ENCODE measurements around the gene CALML4.
A peak's percentile ranks its signal among the peaks of the same experiment; 100 is the strongest.
"Not testable (repeated sequence)": the region's sequence is repeated elsewhere in the genome, so short reads cannot be mapped to it uniquely, and the experiment has no call there.

Gene CALML4

GRCh38 chr15:68190048-68190447 lies 15.1 kb downstream of the CALML4 start:
- DNase-seq, result no peak

DNA sequence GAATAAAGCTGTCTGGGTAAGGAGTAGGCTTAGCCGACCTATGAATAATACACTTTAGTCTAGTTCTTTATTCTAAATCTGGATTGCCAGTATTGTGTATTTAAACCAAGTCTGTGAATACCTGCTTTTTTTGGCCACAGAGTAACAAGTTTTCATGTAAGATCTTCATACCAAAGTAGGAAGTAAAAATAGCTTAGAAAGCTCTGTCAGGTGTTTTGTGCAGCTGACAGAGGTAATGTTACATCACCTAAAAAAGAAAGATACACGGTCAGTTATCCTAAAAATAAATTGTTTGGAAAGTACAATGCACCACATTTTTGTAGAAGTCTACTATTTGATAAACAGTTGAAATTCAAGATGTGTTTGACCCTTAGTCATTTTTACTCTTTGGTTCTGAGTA lies 16.5 kb downstream of the CALML4 start:
- DNase-seq, result no peak

DNA sequence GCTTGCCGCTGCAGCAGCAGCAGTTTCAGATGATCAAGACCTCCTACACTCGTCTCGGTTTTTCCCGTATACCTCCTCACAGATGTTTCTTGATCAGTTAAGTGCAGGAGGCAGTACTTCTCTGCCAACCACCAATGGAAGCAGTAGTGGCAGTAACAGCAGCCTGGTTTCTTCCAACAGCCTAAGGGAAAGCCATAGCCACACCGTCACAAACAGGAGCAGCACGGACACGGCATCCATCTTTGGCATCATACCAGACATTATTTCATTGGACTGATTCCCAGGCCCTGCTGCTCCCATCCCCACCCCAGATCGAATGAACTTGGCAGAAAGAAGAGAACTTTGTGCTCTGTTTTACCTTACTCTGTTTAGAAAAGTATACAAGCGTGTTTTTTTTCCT lies 17.6 kb downstream of the CALML4 start:
- peak; percentile 73 for DNase-seq

GRCh38 chr15:68186671-68187397 lies 18.3 kb downstream of the CALML4 start:
- peak; percentile 59 for DNase-seq

GRCh38 chr15:68184616-68185480 lies 20.3 kb downstream of the CALML4 start:
- no peak for DNase-seq

GRCh38 chr15:68183616-68184315 lies 21.4 kb downstream of the CALML4 start:
- peak; percentile 47 for DNase-seq

- peak; percentile 35 for DNase-seq
These were observed 27.4 kb downstream of the CALML4 start for GRCh38 chr15:68177742-68178141.

DNA sequence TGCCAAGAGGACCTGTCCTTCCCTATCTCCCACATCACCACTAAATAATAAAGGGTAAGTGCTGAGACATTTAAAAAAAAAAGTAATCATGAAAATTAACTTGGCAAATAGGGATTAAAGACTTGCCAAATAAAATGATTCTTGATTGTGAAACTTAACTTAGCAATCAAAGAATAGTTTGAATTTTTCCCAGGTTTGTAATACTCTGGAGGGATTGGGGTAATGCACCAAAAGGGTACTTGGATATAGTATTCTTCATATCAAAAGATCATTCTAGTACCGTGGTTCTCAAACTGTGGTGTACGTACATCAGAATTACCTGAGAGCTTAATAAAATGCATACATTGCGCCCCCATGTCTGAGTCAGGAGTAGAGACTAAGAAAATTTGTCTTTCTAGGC lies 28.5 kb downstream of the CALML4 start:
- no peak for DNase-seq

DNA sequence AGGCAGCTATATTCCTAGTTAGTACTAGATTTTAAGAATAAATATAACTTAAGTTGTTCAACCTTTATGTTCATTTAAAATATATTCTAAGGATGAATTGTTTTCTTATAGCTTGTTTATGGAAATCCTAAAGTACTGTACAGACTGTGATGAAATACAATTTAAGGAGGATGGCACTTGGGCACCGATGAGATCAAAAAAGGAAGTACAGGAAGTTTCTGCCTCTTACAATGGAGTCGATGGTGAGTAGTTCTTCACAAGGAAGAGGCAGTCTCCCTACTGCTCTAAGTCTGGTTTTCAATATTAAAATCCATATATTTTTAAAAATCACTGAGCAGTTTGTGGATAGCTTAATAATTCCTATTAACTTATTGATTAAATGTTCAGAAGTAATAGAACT lies 29.6 kb downstream of the CALML4 start:
- no peak for DNase-seq

DNA sequence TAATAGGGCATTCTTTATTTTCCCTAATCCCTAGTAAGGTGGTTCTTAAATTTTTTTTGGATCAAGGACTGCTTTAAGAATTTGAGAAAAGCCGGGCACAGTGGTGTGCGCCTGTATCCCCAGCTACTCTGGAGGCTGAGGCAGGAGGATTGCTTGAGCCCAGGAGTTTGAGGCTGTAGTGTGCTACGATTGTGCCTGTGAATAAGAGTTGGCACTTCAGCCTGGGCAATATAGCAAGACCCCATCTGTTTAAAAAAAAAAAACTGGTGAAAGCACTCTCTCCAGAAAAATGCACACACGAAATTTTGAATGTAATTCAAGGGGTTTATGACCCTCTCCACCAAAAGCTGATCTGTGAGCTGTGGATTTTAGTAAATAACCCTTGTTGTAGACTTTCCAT lies 32.0 kb downstream of the CALML4 start:
- DNase-seq, result no peak

- DNase-seq, result not testable (repeated sequence)
These were observed 33.1 kb downstream of the CALML4 start for GRCh38 chr15:68172037-68172436.

GRCh38 chr15:68166847-68167246 lies 38.3 kb downstream of the CALML4 start:
- DNase-seq, result no peak

- DNase-seq, result no peak
These were observed 41.9 kb downstream of the CALML4 start for GRCh38 chr15:68163191-68163590.

GRCh38 chr15:68158046-68158628 lies 47.0 kb downstream of the CALML4 start:
- peak; percentile 22 for DNase-seq

DNA sequence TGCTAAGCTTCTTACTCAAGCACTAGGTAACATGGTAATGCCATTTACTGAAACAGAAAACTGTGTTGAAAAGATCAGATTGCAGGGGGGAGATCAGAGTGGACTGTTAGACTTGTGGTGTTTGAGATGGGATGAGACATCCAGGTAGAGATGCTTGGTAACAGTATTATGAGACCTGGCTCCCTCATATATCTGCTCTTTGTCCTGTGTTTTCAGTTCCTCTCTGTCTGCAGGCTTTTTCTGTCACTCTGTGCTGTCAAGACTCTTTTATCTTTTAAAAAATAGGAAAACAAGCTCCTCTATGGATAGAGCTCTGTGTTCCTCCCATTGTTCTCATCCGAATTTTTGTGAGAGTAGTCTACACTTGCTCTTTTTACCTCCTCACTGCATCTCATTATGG lies 48.1 kb downstream of the CALML4 start:
- DNase-seq, result no peak

DNA sequence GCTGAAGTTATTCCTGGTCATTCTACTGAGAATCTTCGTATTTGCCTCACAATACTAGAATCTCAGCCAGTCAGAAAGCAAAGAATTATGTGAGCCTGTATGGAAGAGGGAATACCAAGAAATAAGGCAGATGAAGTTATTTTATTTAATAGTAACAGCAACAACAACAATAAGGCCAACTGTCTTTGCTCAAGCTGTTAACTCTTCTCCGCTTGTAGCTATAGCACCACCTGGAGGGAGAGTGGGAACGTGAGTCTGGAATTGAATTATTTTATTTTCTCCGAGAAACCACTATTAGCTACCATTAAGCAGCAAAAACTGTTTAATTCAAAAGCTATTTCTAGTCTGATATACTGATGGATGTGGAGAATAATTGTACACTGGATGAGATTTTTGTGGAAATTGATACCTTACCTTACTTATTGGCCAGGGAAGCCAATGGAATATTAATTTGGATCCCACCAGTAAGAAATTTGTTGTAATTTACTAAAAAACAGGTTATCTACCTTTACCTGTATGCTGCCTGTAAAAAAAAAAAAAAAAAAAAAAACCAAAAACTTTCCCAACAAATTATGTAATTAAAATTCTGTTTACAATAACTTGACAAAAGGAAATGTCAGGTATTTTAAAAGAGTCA lies 50.1 kb downstream of the CALML4 start:
- peak; percentile 66 for DNase-seq

DNA sequence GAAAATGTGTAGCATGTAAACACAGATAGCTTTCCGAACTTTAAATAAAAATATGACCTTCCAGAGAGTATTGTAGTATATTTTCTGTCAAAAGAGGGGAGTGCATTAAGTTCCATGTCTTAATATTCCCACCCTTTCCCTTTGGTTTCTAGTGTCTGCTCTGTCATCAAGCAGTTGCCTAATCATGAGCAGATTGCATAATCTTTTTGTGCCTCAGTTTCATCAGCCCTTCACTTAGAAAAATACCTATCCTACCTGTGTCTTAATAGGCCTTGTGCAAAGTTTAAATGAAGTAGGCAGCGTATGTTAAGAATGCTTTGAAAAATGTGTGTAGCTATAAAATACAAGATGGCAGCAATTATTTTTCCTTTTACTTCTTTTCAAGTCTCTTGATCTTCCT lies 52.8 kb downstream of the CALML4 start:
- no peak for DNase-seq

DNA sequence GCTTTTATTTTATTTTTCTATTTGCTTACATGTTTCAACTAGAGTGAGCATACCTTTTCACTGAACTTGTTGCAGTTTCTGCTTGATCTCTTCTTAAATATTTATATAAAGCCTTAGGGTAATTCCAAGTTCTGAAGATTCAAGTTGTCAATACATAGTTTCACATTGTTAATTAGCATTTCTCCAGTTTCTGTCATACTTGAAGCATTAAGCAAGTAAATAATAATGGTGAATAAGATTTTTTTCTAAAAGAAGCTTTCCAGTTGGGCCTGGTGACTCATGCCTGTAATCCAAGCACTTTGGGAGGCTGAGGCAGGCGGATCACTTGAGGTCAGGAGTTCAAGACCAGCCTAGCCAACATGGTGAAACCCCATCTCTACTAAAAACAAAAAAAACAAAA lies 53.9 kb downstream of the CALML4 start:
- peak; percentile 27 for DNase-seq

DNA sequence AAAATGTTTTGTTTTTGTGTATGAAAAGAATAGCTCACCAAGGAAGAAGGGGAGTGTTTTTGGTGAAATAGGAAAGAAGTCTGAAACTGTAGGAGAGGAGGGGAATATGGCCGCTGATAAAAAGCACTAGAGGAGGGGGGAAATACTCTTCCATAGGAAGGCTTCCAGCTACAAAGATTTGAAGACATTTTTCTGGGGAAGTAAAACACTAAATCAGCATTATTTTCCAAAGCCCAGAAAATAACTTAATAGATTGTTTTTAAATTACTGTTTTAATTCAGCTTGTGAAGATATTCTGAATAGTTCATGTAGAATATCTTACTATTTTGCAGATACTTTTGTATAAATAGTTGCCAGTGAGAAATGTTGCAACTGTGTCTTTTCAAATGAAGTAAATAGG lies 54.9 kb downstream of the CALML4 start:
- no peak for DNase-seq

- DNase-seq, result peak; percentile 76
These were observed 56.1 kb downstream of the CALML4 start for GRCh38 chr15:68149059-68149458.

DNA sequence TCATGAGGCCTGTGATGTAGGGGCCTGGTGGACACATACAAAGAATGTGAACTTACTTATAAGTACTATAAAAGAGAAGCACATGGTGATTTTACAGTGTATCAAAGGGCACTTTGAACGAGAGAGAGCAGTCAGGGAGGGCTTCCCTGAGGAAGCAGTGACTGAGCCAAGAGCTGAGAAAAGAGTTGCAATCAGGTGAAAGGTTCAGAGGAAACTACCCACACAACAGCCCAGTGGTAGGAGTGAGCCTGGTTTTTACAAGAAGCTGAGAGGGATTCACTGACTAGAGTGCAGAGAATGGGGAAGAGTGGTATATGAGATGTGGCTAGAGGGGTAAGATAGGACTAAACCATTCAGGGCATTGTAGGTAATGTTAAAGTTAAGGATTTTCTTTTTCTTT lies 57.1 kb downstream of the CALML4 start:
- DNase-seq, result no peak

GRCh38 chr15:68145706-68146105 lies 59.4 kb downstream of the CALML4 start:
- peak; percentile 45 for DNase-seq

Measured in fibroblast of skin of back (primary cell).